PC-3 (cell line): ENCODE measurements around the gene DKK3.

Experiments used
- CTCF ChIP-seq: fragments of 300-600 bp; sonication (generic); conservative IDR thresholded peaks from 2 replicates; pipeline ENCODE4 v1.5.1; 2017; ENCODE audit warnings: antibody characterized with exemption, low read depth, mild to moderate bottlenecking, low read length
- EZH2 ChIP-seq: fragments of 300-600 bp; sonication (generic); IDR thresholded peaks from one replicate; pipeline ENCODE4 v1.6.1; 2017; ENCODE audit warnings: antibody characterized with exemption, mild to moderate bottlenecking, low read length; ENCODE audit not compliant: unreplicated experiment

DNA sequence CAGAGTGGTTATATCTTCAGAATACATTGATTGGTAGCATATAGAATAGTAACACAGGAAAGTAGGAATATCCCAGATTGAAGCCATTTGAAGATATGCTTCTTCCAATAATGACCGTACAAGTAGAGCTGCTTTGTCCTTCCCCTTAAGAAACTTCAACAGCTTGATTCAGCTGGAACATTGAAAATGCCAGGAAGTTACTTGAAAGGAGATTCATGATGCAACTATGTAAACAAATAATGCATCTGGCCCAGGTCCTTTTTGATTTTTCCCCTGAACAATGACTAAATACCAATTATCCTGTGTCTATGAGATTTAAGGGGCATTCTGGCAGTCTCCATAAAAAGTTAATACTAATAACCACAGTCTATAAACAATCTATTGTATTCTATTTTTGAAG lies 3.0 kb downstream of the DKK3 start:
- TF ChIP-seq CTCF (no peak), EZH2 (no peak)
